Stimulated activated CD8-positive, alpha-beta memory T cell treated with anti-CD3 and anti-CD28 coated beads, Interleukin-4, amount 100 ng/mL, for 4 hours (primary cell): ENCODE data around the gene RLF.
"Not testable (repeated sequence)": the region's sequence is repeated elsewhere in the genome, so short reads cannot be mapped to it uniquely, and the experiment has no call there.

Experiments
- DNase-seq, 2 donors: peaks; one replicate each; pipeline ENCODE4 v3.0.0-alpha.2; 2020; ENCODE audit warnings: low read depth in 2 of 2, low spot score in 1 of 2

The RLF gene

GRCh38 chr1:40171036-40171435 lies 9.8 kb downstream of the RLF start:
- no peak for DNase-seq

GRCh38 chr1:40174788-40175187 lies 13.6 kb downstream of the RLF start:
- no peak for DNase-seq

- not testable (repeated sequence) for DNase-seq
These were observed 15.8 kb downstream of the RLF start for GRCh38 chr1:40176989-40177388.

GRCh38 chr1:40178200-40178599 lies 17.0 kb downstream of the RLF start:
- no peak for DNase-seq

GRCh38 chr1:40179496-40180089 lies 18.4 kb downstream of the RLF start:
- no peak for DNase-seq

- no peak for DNase-seq
These were observed 22.0 kb downstream of the RLF start for GRCh38 chr1:40183055-40183710.

GRCh38 chr1:40184193-40184592 lies 23.0 kb downstream of the RLF start:
- DNase-seq: no peak

- peak; percentile 24 to 40 for DNase-seq
These were observed 25.0 kb downstream of the RLF start for GRCh38 chr1:40185951-40186864.

- DNase-seq: no peak
These were observed 26.2 kb downstream of the RLF start for GRCh38 chr1:40187399-40187798.

GRCh38 chr1:40194639-40195038 lies 33.5 kb downstream of the RLF start:
- DNase-seq: not testable (repeated sequence)

GRCh38 chr1:40197656-40198055 lies 36.5 kb downstream of the RLF start:
- DNase-seq: no peak

- DNase-seq: no peak
These were observed 37.9 kb downstream of the RLF start for GRCh38 chr1:40199126-40199525.

GRCh38 chr1:40204856-40205255 lies 43.7 kb downstream of the RLF start:
- no peak for DNase-seq

- DNase-seq: no peak
These were observed 49.5 kb downstream of the RLF start for GRCh38 chr1:40210511-40211204.

GRCh38 chr1:40218333-40218732 lies 57.1 kb downstream of the RLF start:
- DNase-seq: no peak

GRCh38 chr1:40221471-40221905 lies 60.3 kb downstream of the RLF start:
- not testable (repeated sequence) for DNase-seq

GRCh38 chr1:40221977-40222772 lies 61.0 kb downstream of the RLF start:
- DNase-seq: no peak

- DNase-seq: no peak
These were observed 62.9 kb downstream of the RLF start for GRCh38 chr1:40224040-40224439.

GRCh38 chr1:40226192-40226591 lies 65.0 kb downstream of the RLF start:
- no peak for DNase-seq

- peak in 1 of 2 donors; percentile 11 for DNase-seq
These were observed 71.3 kb downstream of the RLF start for GRCh38 chr1:40232444-40232843.

GRCh38 chr1:40239626-40240025 lies 78.4 kb downstream of the RLF start:
- DNase-seq: no peak
